CD4-positive, alpha-beta T cell (primary cell): Measurements from ENCODE around the gene SUGP1. TPM values are rescaled to one million over a fixed set of nuclear protein-coding genes. Genes with fewer than 3 reads are reported as not detected.

Source experiments
- ATAC-seq: fragments of 200-7000 bp; cut with Tn5 transposase; one replicate; pipeline ENCODE4 v1.10.0; 2022; ENCODE audit warnings: mild to moderate bottlenecking; ENCODE audit not compliant: poor library complexity
- CTCF ChIA-PET: fragments of 350-600 bp; sonication (Branson Sonifier 250); formaldehyde crosslinking; loops from one replicate; lab custom pipeline; 2021; ENCODE audit warnings: antibody characterized with exemption, inconsistent platforms; lab: Charles Lee
- POLR2A ChIA-PET: fragments of 350-600 bp; sonication (Branson Sonifier 250); formaldehyde crosslinking; loops from one replicate; lab custom pipeline; 2021; ENCODE audit warnings: antibody characterized with exemption, inconsistent platforms; lab: Charles Lee
- DNase-seq, 14 experiments: peaks; one replicate each; pipeline ENCODE4 v3.0.0-alpha.2; 2013 to 2020; ENCODE audit warnings: mixed read lengths in 2 of 14
- H3K27ac ChIP-seq, 2 donors: one replicate each; pipeline versions ENCODE4 v1.5.1 to v1.7.0; 2013; ENCODE audit warnings: low read length in 2 of 2, low read depth in 1 of 2, mild to moderate bottlenecking in 1 of 2
- H3K27me3 ChIP-seq, 2 experiments: 1 replicate in 1 of 2; 2 replicates in 1 of 2; pipeline versions ENCODE4 v1.6.1 to v1.7.0; 2013; ENCODE audit warnings: low read length in 2 of 2, control low read depth in 1 of 2, mild to moderate bottlenecking in 1 of 2, moderate library complexity in 1 of 2; ENCODE audit not compliant: insufficient read depth in 2 of 2, control insufficient read depth in 1 of 2
- H3K36me3 ChIP-seq: one replicate; pipeline ENCODE4 v1.6.1; 2013; ENCODE audit warnings: low read length, control low read depth; ENCODE audit not compliant: insufficient read depth
- H3K4me1 ChIP-seq: one replicate; pipeline ENCODE4 v1.6.1; 2013; ENCODE audit warnings: low read length, control low read depth; ENCODE audit not compliant: insufficient read depth
- H3K4me3 ChIP-seq: one replicate; pipeline ENCODE4 v1.5.1; 2013; ENCODE audit warnings: mild to moderate bottlenecking, low read length, moderate library complexity
- H3K9me3 ChIP-seq, 2 experiments: 1 replicate in 1 of 2; 2 replicates in 1 of 2; pipeline versions ENCODE4 v1.6.1 to v1.7.0; 2013; ENCODE audit warnings: low read length in 2 of 2, mild to moderate bottlenecking in 2 of 2, control low read depth in 1 of 2, moderate library complexity in 1 of 2; ENCODE audit not compliant: control insufficient read depth in 1 of 2, insufficient read depth in 1 of 2
- H3K27ac Mint-ChIP-seq: one replicate; pipeline ENCODE4 v1.8.0; 2020; ENCODE audit warnings: mixed read lengths
- H3K27me3 Mint-ChIP-seq: one replicate; pipeline ENCODE4 v1.8.0; 2021; ENCODE audit warnings: mixed read lengths
- H3K36me3 Mint-ChIP-seq: one replicate; pipeline ENCODE4 v1.8.0; 2021; ENCODE audit warnings: low read depth, mixed read lengths
- H3K4me1 Mint-ChIP-seq: one replicate; pipeline ENCODE4 v1.8.0; 2021; ENCODE audit warnings: low read depth, mixed read lengths
- H3K4me3 Mint-ChIP-seq: one replicate; pipeline ENCODE4 v1.8.0; 2020; ENCODE audit warnings: mild to moderate bottlenecking, mixed read lengths
- H3K9me3 Mint-ChIP-seq: one replicate; pipeline ENCODE4 v1.8.0; 2020; ENCODE audit warnings: mixed read lengths
- intact Hi-C, 2 experiments: fragments of 100-400 bp; cut with DNase I in 1 of 2; cut with micrococcal nuclease in 1 of 2; formaldehyde crosslinking; loops; one replicate each; pipeline versions ENCODE4 v1.15.1 to v1.9.0; 2023 to 2025; cut with DNase I, micrococcal nuclease
- total RNA-seq, 174 experiments: library from RNA in 2 of 174; stranded (reverse) in 2 of 174; gene quantifications; one replicate each; pipeline ENCODE4 v1.2.3 and lab custom pipeline; 2021 to 2026
- TF ChIP-seq, protein P1 (sequence below): fragments of 200-600 bp; IDR thresholded peaks from one replicate; pipeline ENCODE4 v1.8.0; 2022; ENCODE audit warnings: antibody characterized with exemption, mild to moderate bottlenecking

SUGP1 gene
- total RNA-seq, 2 experiments from 2014 or later: 49.7 to 56.0 TPM

DNA sequence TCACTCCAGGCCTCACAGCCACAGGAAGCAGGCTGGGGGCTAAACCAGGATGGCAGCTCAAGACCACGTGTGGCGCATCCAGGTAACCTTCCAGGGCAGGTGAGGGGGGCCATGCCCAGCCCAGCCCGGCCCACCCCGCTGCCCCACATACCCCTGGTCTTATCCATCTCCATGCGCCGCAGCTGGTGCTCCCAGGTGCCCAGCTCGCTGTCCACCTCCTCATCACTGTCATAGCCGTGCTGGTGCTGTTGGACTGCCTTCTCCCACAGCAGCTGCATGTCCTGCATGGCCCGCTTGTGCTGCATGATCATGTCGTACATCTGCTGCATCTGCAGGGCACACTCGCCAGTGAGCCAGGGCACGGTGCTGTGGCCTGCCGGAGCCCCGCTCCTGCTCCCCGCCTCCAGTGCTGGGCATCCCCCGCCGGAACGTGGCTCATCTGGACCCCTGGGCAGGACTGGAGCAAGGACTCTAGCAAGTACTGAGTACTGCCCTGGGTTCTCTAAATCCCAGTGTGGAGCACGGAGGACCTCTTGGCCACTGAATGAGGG, 41.2 kb downstream of the SUGP1 start:
- Mint-ChIP-seq H3K36me3 (peaks cover 74% of the 10 kb centered on the region), H3K4me3 (no peak overlapping the region), H3K27me3 (peaks cover 3% of the 10 kb centered on the region), H3K27ac (no peak overlapping the region), H3K4me1 (no peaks in the 10 kb centered on the region), H3K9me3 (no peaks in the 10 kb centered on the region)
- intact Hi-C loops: no loop called here
- Histone ChIP-seq H3K9me3 (no peaks in the 10 kb centered on the region), H3K36me3 (peaks cover 62% of the 10 kb centered on the region), H3K4me1 (no peaks in the 10 kb centered on the region), H3K4me3 (no peak overlapping the region), H3K27ac (no peak overlapping the region), H3K27me3 (peaks cover 0 to under 1% of the 10 kb centered on the region in 2 experiments)
- DNase-seq (no peak), ATAC-seq (no peak)
- CTCF ChIA-PET: no interaction called here
- TF ChIP-seq, protein P1, sequence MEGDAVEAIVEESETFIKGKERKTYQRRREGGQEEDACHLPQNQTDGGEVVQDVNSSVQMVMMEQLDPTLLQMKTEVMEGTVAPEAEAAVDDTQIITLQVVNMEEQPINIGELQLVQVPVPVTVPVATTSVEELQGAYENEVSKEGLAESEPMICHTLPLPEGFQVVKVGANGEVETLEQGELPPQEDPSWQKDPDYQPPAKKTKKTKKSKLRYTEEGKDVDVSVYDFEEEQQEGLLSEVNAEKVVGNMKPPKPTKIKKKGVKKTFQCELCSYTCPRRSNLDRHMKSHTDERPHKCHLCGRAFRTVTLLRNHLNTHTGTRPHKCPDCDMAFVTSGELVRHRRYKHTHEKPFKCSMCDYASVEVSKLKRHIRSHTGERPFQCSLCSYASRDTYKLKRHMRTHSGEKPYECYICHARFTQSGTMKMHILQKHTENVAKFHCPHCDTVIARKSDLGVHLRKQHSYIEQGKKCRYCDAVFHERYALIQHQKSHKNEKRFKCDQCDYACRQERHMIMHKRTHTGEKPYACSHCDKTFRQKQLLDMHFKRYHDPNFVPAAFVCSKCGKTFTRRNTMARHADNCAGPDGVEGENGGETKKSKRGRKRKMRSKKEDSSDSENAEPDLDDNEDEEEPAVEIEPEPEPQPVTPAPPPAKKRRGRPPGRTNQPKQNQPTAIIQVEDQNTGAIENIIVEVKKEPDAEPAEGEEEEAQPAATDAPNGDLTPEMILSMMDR: no peak
- POLR2A ChIA-PET: no interaction called here

DNA sequence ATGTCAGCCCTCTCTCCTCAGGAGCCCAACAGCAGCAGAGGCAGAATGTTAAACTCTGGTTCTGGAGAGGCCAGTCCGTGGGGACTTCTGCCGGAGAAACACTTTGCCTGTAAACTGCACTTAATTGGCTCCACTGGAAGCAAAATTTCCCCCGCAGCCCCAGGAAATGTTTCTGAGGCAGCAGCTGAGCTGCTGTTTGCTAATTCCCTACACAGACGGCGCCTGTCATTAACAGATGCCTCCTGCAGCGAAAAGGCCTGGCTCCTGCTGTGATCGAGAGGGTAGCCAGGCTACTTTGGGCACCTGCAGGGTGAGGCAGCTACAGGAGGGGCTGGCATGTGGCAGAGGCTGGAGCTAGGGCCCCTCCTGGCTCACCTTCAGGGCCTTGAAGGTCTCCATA, 42.0 kb downstream of the SUGP1 start:
- Histone ChIP-seq H3K4me1 (peaks cover 5% of the 10 kb centered on the region), H3K9me3 (no peaks in the 10 kb centered on the region), H3K27me3 (peaks cover 3 to 8% of the 10 kb centered on the region in 2 experiments), H3K36me3 (peaks cover 56% of the 10 kb centered on the region), H3K4me3 (no peak overlapping the region), H3K27ac (no peak overlapping the region)
- CTCF ChIA-PET: no interaction called here
- POLR2A ChIA-PET: no interaction called here
- TF ChIP-seq, protein P1: no peak
- H3K4me1 Mint-ChIP-seq: peaks cover 7% of the 10 kb centered on the region
- no peak overlapping the region for H3K4me3 Mint-ChIP-seq
- H3K27me3 Mint-ChIP-seq: peaks cover 11% of the 10 kb centered on the region
- DNase-seq (no peak), ATAC-seq (no peak)
- peaks cover 65% of the 10 kb centered on the region for H3K36me3 Mint-ChIP-seq
- H3K27ac Mint-ChIP-seq: no peak overlapping the region
- H3K9me3 Mint-ChIP-seq: no peaks in the 10 kb centered on the region
- intact Hi-C loops: no loop called here

DNA sequence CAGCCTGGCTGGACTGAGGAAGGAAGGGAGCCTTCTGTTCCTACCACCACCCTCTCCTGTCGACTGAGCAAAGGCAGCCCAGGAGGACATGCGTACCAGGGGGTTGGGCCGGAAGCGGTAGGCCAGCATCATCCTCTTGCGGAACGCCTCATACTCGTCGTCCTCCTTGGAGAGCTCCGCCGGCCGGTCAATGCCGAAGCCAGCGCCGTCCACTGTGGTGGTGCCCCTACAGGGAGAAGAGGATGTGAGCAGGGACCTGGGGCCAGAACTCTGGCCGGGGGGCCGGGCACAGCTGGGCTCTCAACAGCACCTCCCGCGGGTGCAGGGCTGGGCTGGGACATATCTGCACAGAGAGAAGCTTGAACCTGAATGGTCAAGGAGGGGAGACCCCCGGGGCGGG, 43.5 kb downstream of the SUGP1 start:
- ChIA-PET CTCF (no interaction called here), POLR2A (no interaction called here)
- Histone ChIP-seq H3K4me3 (no peak overlapping the region), H3K36me3 (peaks cover 56% of the 10 kb centered on the region), H3K27ac (no peak overlapping the region), H3K27me3 (peaks cover 5 to 10% of the 10 kb centered on the region in 2 experiments), H3K9me3 (no peaks in the 10 kb centered on the region), H3K4me1 (peaks cover 6% of the 10 kb centered on the region)
- intact Hi-C loops: no loop called here
- TF ChIP-seq, protein P1: no peak
- H3K9me3 Mint-ChIP-seq: no peaks in the 10 kb centered on the region
- no peak for ATAC-seq
- no peak for DNase-seq
- no peak overlapping the region for H3K4me3 Mint-ChIP-seq
- H3K4me1 Mint-ChIP-seq: peaks cover 7% of the 10 kb centered on the region
- no peak overlapping the region for H3K27ac Mint-ChIP-seq
- peaks cover 18% of the 10 kb centered on the region for H3K27me3 Mint-ChIP-seq
- peaks cover 54% of the 10 kb centered on the region for H3K36me3 Mint-ChIP-seq
